H9 (cell line): ENCODE results near the gene NDST1. TPM values are rescaled to one million over a fixed set of nuclear protein-coding genes. Genes with fewer than 3 reads are reported as not detected.

Source experiments
- DNase-seq: peaks from one replicate; pipeline ENCODE4 v3.0.0-alpha.2; 2017
- H2AFZ ChIP-seq: one replicate; pipeline ENCODE4 v1.6.1; 2013; ENCODE audit warnings: mild to moderate bottlenecking, low read length, control low read depth, moderate library complexity
- H2AK5ac ChIP-seq: 2 replicates; pipeline ENCODE4 v1.6.1; 2013; ENCODE audit warnings: low read length, control low read depth, mixed read lengths; ENCODE audit not compliant: insufficient read length
- H2BK120ac ChIP-seq: one replicate; pipeline ENCODE4 v1.6.1; 2013; ENCODE audit warnings: low read depth, mild to moderate bottlenecking, low read length, control low read depth, inconsistent platforms; ENCODE audit not compliant: poor library complexity, severe bottlenecking
- H2BK12ac ChIP-seq: 2 replicates; pipeline ENCODE4 v1.6.1; 2013; ENCODE audit warnings: low read length, control low read depth, mixed read lengths, low read depth; ENCODE audit not compliant: insufficient read length
- H2BK15ac ChIP-seq: 2 replicates; pipeline ENCODE4 v1.6.1; 2013; ENCODE audit warnings: low read depth, low read length, control low read depth
- H2BK20ac ChIP-seq: one replicate; pipeline ENCODE4 v1.6.1; 2013; ENCODE audit warnings: low read depth, mild to moderate bottlenecking, low read length, control low read depth, inconsistent platforms; ENCODE audit not compliant: poor library complexity, severe bottlenecking
- H2BK5ac ChIP-seq: 2 replicates; pipeline ENCODE4 v1.6.1; 2013; ENCODE audit warnings: low read length, control low read depth, mixed read lengths; ENCODE audit not compliant: insufficient read length
- H3K14ac ChIP-seq: 2 replicates; pipeline ENCODE4 v1.6.1; 2013; ENCODE audit warnings: low read length, control low read depth; ENCODE audit not compliant: insufficient read depth
- H3K18ac ChIP-seq: 2 replicates; pipeline ENCODE4 v1.6.1; 2013; ENCODE audit warnings: low read depth, mild to moderate bottlenecking, mixed read lengths, low read length, control low read depth; ENCODE audit not compliant: insufficient read length
- H3K23ac ChIP-seq: 2 replicates; pipeline ENCODE4 v1.6.1; 2013; ENCODE audit warnings: low read length, control low read depth, mixed read lengths, low read depth; ENCODE audit not compliant: insufficient read length
- H3K23me2 ChIP-seq: 2 replicates; pipeline ENCODE4 v1.6.1; 2013; ENCODE audit warnings: low read depth, mild to moderate bottlenecking, mixed read lengths, low read length, control low read depth; ENCODE audit not compliant: insufficient read length, poor library complexity, severe bottlenecking
- H3K27ac ChIP-seq: 2 replicates; pipeline ENCODE4 v1.5.1; 2013; ENCODE audit warnings: low read length, control low read depth, mixed read lengths, low read depth; ENCODE audit not compliant: insufficient read length
- H3K27me3 ChIP-seq: 2 replicates; pipeline ENCODE4 v1.6.1; 2013; ENCODE audit warnings: low read length, control low read depth, inconsistent platforms; ENCODE audit not compliant: insufficient read depth
- H3K4ac ChIP-seq: 2 replicates; pipeline ENCODE4 v1.6.1; 2013; ENCODE audit warnings: low read depth, mild to moderate bottlenecking, control low read depth, inconsistent platforms, low read length, moderate library complexity
- H3K4me1 ChIP-seq: 2 replicates; pipeline ENCODE4 v1.6.1; 2013; ENCODE audit warnings: low read length, control low read depth, inconsistent platforms; ENCODE audit not compliant: insufficient read depth
- H3K4me2 ChIP-seq: 2 replicates; pipeline ENCODE4 v1.6.1; 2013; ENCODE audit warnings: low read length, control low read depth, mixed read lengths; ENCODE audit not compliant: insufficient read length, insufficient read depth
- H3K56ac ChIP-seq: 2 replicates; pipeline ENCODE4 v1.6.1; 2013; ENCODE audit warnings: low read depth, mild to moderate bottlenecking, mixed read lengths, low read length, control low read depth; ENCODE audit not compliant: insufficient read length
- H3K79me1 ChIP-seq: 2 replicates; pipeline ENCODE4 v1.6.1; 2013; ENCODE audit warnings: low read depth, mild to moderate bottlenecking, moderate library complexity, low read length, control low read depth, inconsistent platforms; ENCODE audit not compliant: insufficient read depth, poor library complexity, severe bottlenecking
- H3K79me2 ChIP-seq: 2 replicates; pipeline ENCODE4 v1.6.1; 2013; ENCODE audit warnings: low read length, control low read depth, inconsistent platforms; ENCODE audit not compliant: insufficient read depth
- H3K9ac ChIP-seq: 2 replicates; pipeline ENCODE4 v1.6.1; 2013; ENCODE audit warnings: low read length, control low read depth, mixed read lengths; ENCODE audit not compliant: insufficient read length; ENCODE audit errors: extremely low read depth
- H3K9me3 ChIP-seq: one replicate; pipeline ENCODE4 v1.6.1; 2013; ENCODE audit warnings: low read depth, low read length, inconsistent platforms; ENCODE audit not compliant: control insufficient read depth
- H3T11ph ChIP-seq: one replicate; pipeline ENCODE4 v1.6.1; 2013; ENCODE audit warnings: mild to moderate bottlenecking, low read length, control low read depth, inconsistent platforms
- H4K20me1 ChIP-seq: one replicate; pipeline ENCODE4 v1.6.1; 2013; ENCODE audit not compliant: control insufficient read depth, insufficient read length, insufficient read depth
- H4K5ac ChIP-seq: 2 replicates; pipeline ENCODE4 v1.6.1; 2013; ENCODE audit warnings: low read depth, mild to moderate bottlenecking, mixed read lengths, low read length, control low read depth; ENCODE audit not compliant: insufficient read length
- H4K8ac ChIP-seq: replicated peaks from 2 replicates; pipeline ENCODE4 v1.6.1; 2013; ENCODE audit warnings: low read length, control low read depth, mixed read lengths, low read depth; ENCODE audit not compliant: insufficient read length
- H4K91ac ChIP-seq: 2 replicates; pipeline ENCODE4 v1.6.1; 2013; ENCODE audit warnings: low read depth, mild to moderate bottlenecking, moderate library complexity, mixed read lengths, low read length, control low read depth; ENCODE audit not compliant: insufficient read length
- H3K27ac Mint-ChIP-seq, 3 experiments: 2 replicates in 2 of 3; 3 replicates in 1 of 3; pipeline ENCODE4 v1.8.0; 2020 to 2021; ENCODE audit warnings: mixed read lengths in 3 of 3, mild to moderate bottlenecking in 1 of 3, moderate library complexity in 1 of 3
- H3K27me3 Mint-ChIP-seq: 2 replicates; pipeline ENCODE4 v1.8.0; 2021; ENCODE audit warnings: low read depth, mild to moderate bottlenecking, moderate library complexity, mixed read lengths
- H3K36me3 Mint-ChIP-seq, 3 experiments: 2 replicates in 2 of 3; 3 replicates in 1 of 3; pipeline ENCODE4 v1.8.0; 2020 to 2021; ENCODE audit warnings: low read depth in 3 of 3, mixed read lengths in 3 of 3; ENCODE audit not compliant: insufficient read depth in 1 of 3
- H3K4me1 Mint-ChIP-seq, 2 experiments: 2 replicates each; pipeline ENCODE4 v1.8.0; 2020; ENCODE audit warnings: mixed read lengths in 2 of 2
- H3K4me3 Mint-ChIP-seq, 2 experiments: 2 replicates in 1 of 2; 3 replicates in 1 of 2; pipeline ENCODE4 v1.8.0; 2020 to 2021; ENCODE audit warnings: mild to moderate bottlenecking in 2 of 2, mixed read lengths in 2 of 2, moderate library complexity in 1 of 2
- H3K9me3 Mint-ChIP-seq, 2 experiments: 2 replicates in 1 of 2; 3 replicates in 1 of 2; pipeline ENCODE4 v1.8.0; 2020; ENCODE audit warnings: mild to moderate bottlenecking in 2 of 2, mixed read lengths in 2 of 2, moderate library complexity in 1 of 2
- WGBS: extraction: QIAGEN DNeasy Blood & Tissue Kit; methylation state at CpG from one replicate; pipeline ENCODE4 v1.1.7; 2013; ENCODE audit warnings: missing lambda C conversion rate, low lambda C conversion rate, mixed read lengths; ENCODE audit not compliant: insufficient read length; ENCODE audit errors: extremely low coverage; 5-methylcytosine and 5-hydroxymethylcytosine counted together
- total RNA-seq: library from RNA; stranded (reverse); gene quantifications from 2 replicates; pipeline ENCODE4 v1.2.1, GENCODE V29; 2021
- TF ChIP-seq, protein P1 (sequence below): fragments of 200-600 bp; sonication (generic); conservative IDR thresholded peaks from 3 replicates; pipeline ENCODE4 v1.8.0; 2021; ENCODE audit warnings: antibody characterized with exemption, mild to moderate bottlenecking

NDST1 gene
- total RNA-seq, 1 experiment from 2014 or later, result 65.5 TPM

DNA sequence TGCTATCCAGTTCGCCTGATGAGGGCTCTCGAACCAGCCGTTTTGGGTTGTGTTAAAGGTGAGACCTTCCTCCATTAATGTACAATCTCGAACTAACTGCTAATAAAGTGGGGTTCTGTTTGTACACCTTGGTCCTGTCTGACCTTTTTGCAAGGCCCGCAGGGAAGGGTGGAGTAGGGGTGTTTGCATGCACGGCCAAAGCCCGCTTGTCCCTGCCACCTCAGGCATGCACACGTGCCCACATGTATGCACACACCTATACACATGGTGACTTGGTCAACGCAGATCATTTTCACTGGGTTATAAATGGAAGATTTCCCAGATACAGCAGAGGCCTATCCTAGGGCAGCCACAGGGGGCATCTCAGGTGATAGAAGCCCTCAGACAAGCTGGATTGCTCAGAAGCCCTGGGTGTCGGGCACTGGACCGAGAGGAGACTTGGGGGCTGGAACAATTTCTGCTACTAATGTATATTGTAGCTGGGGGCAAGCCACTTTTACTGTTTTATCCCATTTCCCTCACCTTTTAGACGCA is 50.2 kb downstream of the NDST1 start:
- H3K27me3 Mint-ChIP-seq, result no peaks in the 10 kb centered on the region; the same call in 1 of the 2 replicates
- Histone ChIP-seq H3K4ac (no peak overlapping the region), H3K23me2 (no peaks in the 10 kb centered on the region), H4K20me1 (no peaks in the 10 kb centered on the region), H2AK5ac (no peak overlapping the region), H3K4me1 (no peaks in the 10 kb centered on the region), H2BK12ac (no peak overlapping the region), H3K79me2 (no peaks in the 10 kb centered on the region), H4K91ac (no peak overlapping the region), H3K23ac (no peak overlapping the region), H3K14ac (no peak overlapping the region), H3K79me1 (no peaks in the 10 kb centered on the region), H3K9ac (no peak overlapping the region), H3K27ac (no peak overlapping the region), H3K27me3 (no peaks in the 10 kb centered on the region), H4K8ac (no peak overlapping the region), H3K56ac (no peak overlapping the region), H2BK20ac (no peak overlapping the region), H3K4me2 (no peak overlapping the region), H4K5ac (no peak overlapping the region), H3T11ph (no peak overlapping the region), H2BK15ac (no peak overlapping the region), H2AFZ (no peak overlapping the region), H2BK120ac (no peak overlapping the region), H3K9me3 (no peaks in the 10 kb centered on the region), H2BK5ac (no peak overlapping the region), H3K18ac (no peak overlapping the region)
- no peak for DNase-seq
- H3K36me3 Mint-ChIP-seq, result peaks cover 0 to 20% (median 18%) of the 10 kb centered on the region in 3 experiments; a peak in 5 of 7 replicates
- peaks cover 13 to 14% of the 10 kb centered on the region in 2 experiments for H3K4me1 Mint-ChIP-seq
- no peak overlapping the region; a peak in 1 of 7 replicates for H3K27ac Mint-ChIP-seq
- WGBS, result no CpG with 5 or more reads among the region's 12 CpGs
- H3K9me3 Mint-ChIP-seq, result no peaks in the 10 kb centered on the region; a peak in 1 of 5 replicates
- H3K4me3 Mint-ChIP-seq, result no peak overlapping the region
- TF ChIP-seq, protein P1, sequence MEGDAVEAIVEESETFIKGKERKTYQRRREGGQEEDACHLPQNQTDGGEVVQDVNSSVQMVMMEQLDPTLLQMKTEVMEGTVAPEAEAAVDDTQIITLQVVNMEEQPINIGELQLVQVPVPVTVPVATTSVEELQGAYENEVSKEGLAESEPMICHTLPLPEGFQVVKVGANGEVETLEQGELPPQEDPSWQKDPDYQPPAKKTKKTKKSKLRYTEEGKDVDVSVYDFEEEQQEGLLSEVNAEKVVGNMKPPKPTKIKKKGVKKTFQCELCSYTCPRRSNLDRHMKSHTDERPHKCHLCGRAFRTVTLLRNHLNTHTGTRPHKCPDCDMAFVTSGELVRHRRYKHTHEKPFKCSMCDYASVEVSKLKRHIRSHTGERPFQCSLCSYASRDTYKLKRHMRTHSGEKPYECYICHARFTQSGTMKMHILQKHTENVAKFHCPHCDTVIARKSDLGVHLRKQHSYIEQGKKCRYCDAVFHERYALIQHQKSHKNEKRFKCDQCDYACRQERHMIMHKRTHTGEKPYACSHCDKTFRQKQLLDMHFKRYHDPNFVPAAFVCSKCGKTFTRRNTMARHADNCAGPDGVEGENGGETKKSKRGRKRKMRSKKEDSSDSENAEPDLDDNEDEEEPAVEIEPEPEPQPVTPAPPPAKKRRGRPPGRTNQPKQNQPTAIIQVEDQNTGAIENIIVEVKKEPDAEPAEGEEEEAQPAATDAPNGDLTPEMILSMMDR, result no peak
